H1 (cell line): ENCODE measurements around the gene ARMH2. TPM values are rescaled to one million over a fixed set of nuclear protein-coding genes. Genes with fewer than 3 reads are reported as not detected.

Source experiments
- CTCF ChIA-PET: fragments of 300-600 bp; sonication (Branson Sonifier 250); formaldehyde crosslinking; loops from one replicate; lab custom pipeline; 2021; ENCODE audit not compliant: partially characterized antibody; lab: Charles Lee
- POLR2A ChIA-PET: fragments of 300-600 bp; sonication (Branson Sonifier 250); formaldehyde crosslinking; loops from one replicate; lab custom pipeline; 2021; ENCODE audit warnings: inconsistent platforms; ENCODE audit not compliant: partially characterized antibody; lab: Charles Lee
- DNase-seq, 2 experiments: peaks; one replicate each; pipeline versions ENCODE4 v3.0.0 to v3.0.0-alpha.2; 2010 to 2022; ENCODE audit warnings: low spot score in 2 of 2, low read depth in 1 of 2, mixed read lengths in 1 of 2
- FAIRE-seq: peaks from 2 replicates; lab custom pipeline; 2011; peaks lifted over from hg19 to GRCh38; lab: Jason Lieb, UNC
- H2AFZ ChIP-seq: 2 replicates; pipeline ENCODE4 v1.8.1; 2012; ENCODE audit warnings: low read length, inconsistent platforms
- H2AK5ac ChIP-seq: 2 replicates; pipeline ENCODE4 v1.6.1; 2013; ENCODE audit warnings: low read depth, low read length
- H2BK120ac ChIP-seq: replicated peaks from 2 replicates; pipeline ENCODE3; 2013; ENCODE audit warnings: low read depth, low read length, inconsistent platforms
- H2BK12ac ChIP-seq: 2 replicates; pipeline ENCODE4 v1.6.1; 2013; ENCODE audit warnings: low read depth, low read length
- H2BK15ac ChIP-seq: 2 replicates; pipeline ENCODE4 v1.6.1; 2013; ENCODE audit warnings: low read length
- H2BK20ac ChIP-seq: 2 replicates; pipeline ENCODE4 v1.6.1; 2013; ENCODE audit warnings: low read length
- H2BK5ac ChIP-seq: 2 replicates; pipeline ENCODE4 v1.6.1; 2013; ENCODE audit warnings: low read depth, low read length
- H3K14ac ChIP-seq: 2 replicates; pipeline ENCODE4 v1.6.1; 2013; ENCODE audit warnings: inconsistent platforms; ENCODE audit not compliant: insufficient read length
- H3K18ac ChIP-seq: 2 replicates; pipeline ENCODE4 v1.6.1; 2013; ENCODE audit warnings: low read length; ENCODE audit errors: extremely low read depth
- H3K23ac ChIP-seq: 2 replicates; pipeline ENCODE4 v1.6.1; 2013; ENCODE audit warnings: inconsistent platforms; ENCODE audit not compliant: insufficient read length
- H3K23me2 ChIP-seq: 2 replicates; pipeline ENCODE4 v1.6.1; 2013; ENCODE audit warnings: low read depth, low read length
- H3K27ac ChIP-seq: 2 replicates; pipeline ENCODE4 v1.6.1; 2011; ENCODE audit warnings: low read depth, low read length, inconsistent platforms
- H3K27me3 ChIP-seq, 4 experiments: replicated peaks in 1 of 4; 1 replicate in 1 of 4; 2 replicates in 3 of 4; pipeline versions ENCODE4 v1.6.1 to v1.8.1; 2011 to 2013; ENCODE audit warnings: low read length in 3 of 4, mild to moderate bottlenecking in 3 of 4, inconsistent platforms in 2 of 4, mixed read lengths in 2 of 4, moderate library complexity in 1 of 4; ENCODE audit not compliant: control insufficient read depth in 3 of 4, insufficient read depth in 3 of 4; ENCODE audit errors: extremely low read depth in 1 of 4
- H3K36me3 ChIP-seq, 4 experiments: 2 replicates each; pipeline versions ENCODE4 v1.6.1 to v1.8.1; 2011 to 2013; ENCODE audit warnings: mild to moderate bottlenecking in 4 of 4, low read length in 3 of 4, moderate library complexity in 2 of 4, control low read depth in 1 of 4, inconsistent platforms in 1 of 4; ENCODE audit not compliant: insufficient read depth in 4 of 4, control insufficient read depth in 2 of 4
- H3K4ac ChIP-seq: replicated peaks from 2 replicates; pipeline ENCODE3; 2013; ENCODE audit warnings: low read length, low read depth, mixed read lengths, inconsistent platforms; ENCODE audit not compliant: insufficient read length
- H3K4me1 ChIP-seq, 4 experiments: replicated peaks in 1 of 4; 1 replicate in 1 of 4; 2 replicates in 3 of 4; pipeline versions ENCODE4 v1.6.1 to v1.8.1; 2011 to 2013; ENCODE audit warnings: low read length in 3 of 4, inconsistent platforms in 2 of 4, mixed read lengths in 1 of 4; ENCODE audit not compliant: insufficient read depth in 4 of 4, control insufficient read depth in 3 of 4
- H3K4me2 ChIP-seq, 2 experiments: 2 replicates each; pipeline versions ENCODE4 v1.6.1 to v1.8.1; 2011 to 2013; ENCODE audit warnings: low read depth in 2 of 2, low read length in 2 of 2, control low read depth in 1 of 2, inconsistent platforms in 1 of 2, mild to moderate bottlenecking in 1 of 2; ENCODE audit not compliant: insufficient read depth in 1 of 2
- H3K4me3 ChIP-seq, 4 experiments: fragments of 200-600, 300-600 bp in 1 of 4; sonication (generic), shearing (Covaris generic), sonication (Bioruptor Twin) in 1 of 4; 2 replicates each; pipeline versions ENCODE4 v1.5.1 to v1.8.1; 2011 to 2016; ENCODE audit warnings: low read length in 4 of 4, low read depth in 3 of 4, control low read depth in 2 of 4, inconsistent platforms in 2 of 4, mild to moderate bottlenecking in 2 of 4, mixed read lengths in 1 of 4, moderate library complexity in 1 of 4; ENCODE audit not compliant: insufficient read depth in 2 of 4; ENCODE audit errors: extremely low read depth in 1 of 4
- H3K56ac ChIP-seq: replicated peaks from 2 replicates; pipeline ENCODE3; 2013; ENCODE audit warnings: low read depth, mild to moderate bottlenecking, mixed read lengths, low read length, inconsistent platforms; ENCODE audit not compliant: insufficient read length
- H3K79me1 ChIP-seq: 2 replicates; pipeline ENCODE4 v1.6.1; 2013; ENCODE audit warnings: low read depth, low read length, control low read depth
- H3K79me2 ChIP-seq, 2 experiments: 2 replicates each; pipeline versions ENCODE4 v1.6.1 to v1.8.1; 2012 to 2013; ENCODE audit warnings: low read length in 2 of 2, mild to moderate bottlenecking in 2 of 2, inconsistent platforms in 1 of 2; ENCODE audit not compliant: insufficient read depth in 2 of 2, control insufficient read depth in 1 of 2
- H3K9ac ChIP-seq, 4 experiments: replicated peaks in 1 of 4; 1 replicate in 1 of 4; 2 replicates in 3 of 4; pipeline versions ENCODE4 v1.6.1 to v1.8.1; 2011 to 2013; ENCODE audit warnings: low read depth in 3 of 4, low read length in 3 of 4, control low read depth in 2 of 4, mild to moderate bottlenecking in 2 of 4, moderate library complexity in 2 of 4, inconsistent platforms in 1 of 4; ENCODE audit errors: extremely low read depth in 1 of 4
- H3K9me3 ChIP-seq, 2 experiments: 2 replicates each; pipeline versions ENCODE4 v1.6.1 to v1.8.1; 2012 to 2013; ENCODE audit warnings: mild to moderate bottlenecking in 2 of 2, moderate library complexity in 2 of 2, control low read depth in 1 of 2, inconsistent platforms in 1 of 2, low read depth in 1 of 2, low read length in 1 of 2, mixed read lengths in 1 of 2; ENCODE audit not compliant: insufficient read depth in 2 of 2
- H4K20me1 ChIP-seq, 2 experiments: replicated peaks in 1 of 2; 2 replicates each; pipeline versions ENCODE3 to v1.8.1; 2011 to 2013; ENCODE audit warnings: inconsistent platforms in 2 of 2, low read length in 2 of 2, mild to moderate bottlenecking in 1 of 2; ENCODE audit not compliant: insufficient read depth in 2 of 2, control insufficient read depth in 1 of 2
- H4K5ac ChIP-seq: 2 replicates; pipeline ENCODE4 v1.6.1; 2013; ENCODE audit warnings: low read length, low read depth, mixed read lengths, inconsistent platforms; ENCODE audit not compliant: insufficient read length
- H4K8ac ChIP-seq: 2 replicates; pipeline ENCODE4 v1.8.0; 2013; ENCODE audit warnings: mild to moderate bottlenecking, moderate library complexity, low read length, inconsistent platforms; ENCODE audit not compliant: insufficient read depth; ENCODE audit errors: extremely low read depth
- H4K91ac ChIP-seq: replicated peaks from 2 replicates; pipeline ENCODE3; 2013; ENCODE audit warnings: low read length, mixed read lengths, inconsistent platforms; ENCODE audit not compliant: insufficient read length
- ATF3 ChIP-seq: IDR thresholded peaks from 2 replicates; pipeline ENCODE4 v1.6.1; 2011; ENCODE audit warnings: low read depth, mild to moderate bottlenecking, low read length; ENCODE audit not compliant: insufficient read depth
- CEBPB ChIP-seq: IDR thresholded peaks from 2 replicates; pipeline ENCODE4 v1.6.1; 2012; ENCODE audit warnings: low read depth, low read length
- EGR1 ChIP-seq: IDR thresholded peaks from 2 replicates; pipeline ENCODE4 v1.6.1; 2011; ENCODE audit warnings: low read depth, low read length, borderline replicate concordance
- SIN3A ChIP-seq, 2 experiments: IDR thresholded peaks in 1 of 2; conservative IDR thresholded peaks in 1 of 2; 2 replicates each; pipeline ENCODE4 v1.6.1; 2011 to 2012; ENCODE audit warnings: low read length in 2 of 2, improper control_type of control experiment in 1 of 2, low read depth in 1 of 2, mild to moderate bottlenecking in 1 of 2
- TEAD4 ChIP-seq: IDR thresholded peaks from 2 replicates; pipeline ENCODE4 v1.6.1; 2012; ENCODE audit warnings: low read depth, low read length, inconsistent platforms, mixed read lengths
- ZNF274 ChIP-seq: IDR thresholded peaks from 2 replicates; pipeline ENCODE4 v1.7.0; 2012; ENCODE audit warnings: low read length, borderline replicate concordance; ENCODE audit errors: extremely low read depth
- WGBS, 2 experiments: shearing (Covaris generic) in 1 of 2; methylation state at CpG; one replicate each; pipeline versions ENCODE4 v1.1.6 to v1.1.7; 2013 to 2015; ENCODE audit warnings: low lambda C conversion rate in 2 of 2, mixed read lengths in 2 of 2, inconsistent platforms in 1 of 2, low coverage in 1 of 2, missing lambda C conversion rate in 1 of 2; ENCODE audit not compliant: insufficient replicate concordance in 2 of 2, insufficient coverage in 1 of 2, insufficient read length in 1 of 2; ENCODE audit errors: extremely low coverage in 1 of 2, missing lambda C conversion rate in 1 of 2; 5-methylcytosine and 5-hydroxymethylcytosine counted together
- polyA plus RNA-seq, 7 experiments: library from polyadenylated mRNA; depleted of rRNA in 3 of 7; stranded (reverse) in 5 of 7; unstranded in 2 of 7; fragments of >200 nt in 5 of 7; fragments of 200-250 nt in 2 of 7; gene quantifications; 1 replicate in 5 of 7; 2 replicates in 1 of 7; 4 replicates in 1 of 7; pipeline versions ENCODE4 v1.2.1 to v1.2.3, GENCODE V29; 2011 to 2013; ENCODE audit warnings: missing spikeins in 2 of 7, mixed read lengths in 2 of 7
- total RNA-seq: library from RNA; stranded (reverse); fragmentation: NEBNext Ultra II Directional; extraction: Animal tissue kit (Norgen Biotek cat#: 25700); gene quantifications from 2 replicates; pipeline ENCODE4 v1.2.1, GENCODE V29; 2021

ARMH2 gene
- total and polyA plus RNA-seq, 2 of the 8 experiments (the other 6 are each of a cell fraction or from before 2014, with no cell fraction given): not detected

GRCh38 chr6:24824142-24824938 lies 25.6 kb upstream of the ARMH2 start:
- H3K27ac ChIP-seq: no peak overlapping the region
- no peak overlapping the region for H4K8ac ChIP-seq
- no peak overlapping the region for H2BK12ac ChIP-seq
- no peak overlapping the region for H2BK5ac ChIP-seq
- no peaks in the 10 kb centered on the region for H4K20me1 ChIP-seq
- WGBS, 2 experiments: 90% methylated on average over 6 of the region's 6 CpGs; no CpG with 5 or more reads in 1 of the 2 experiments
- no peak overlapping the region for H4K5ac ChIP-seq
- no peak for TF ChIP-seq ATF3
- TF ChIP-seq TEAD4: no peak
- no peak for TF ChIP-seq CEBPB
- TF ChIP-seq SIN3A (conservative IDR thresholded peaks at IDR 0.05 in 1 of 2, IDR thresholded peaks at IDR 0.05 in 1 of 2; ENCODE audit: low read depth in 1 of 2, low read length in 2 of 2): no peak
- no peak for TF ChIP-seq ZNF274
- no peak for TF ChIP-seq EGR1
- H3K9ac ChIP-seq: no peak overlapping the region
- no peak overlapping the region for H3K23ac ChIP-seq
- ChIA-PET CTCF (interaction anchor here (1.2 to 1.8 kb wide), 3 partner anchors 14 to 203 kb away, joined by 3 to 5 read pairs (median 3); no protein-coding TSS in a partner anchor), POLR2A (no interaction called here)
- H2BK120ac ChIP-seq: no peak overlapping the region
- no peak overlapping the region for H3K56ac ChIP-seq
- H3K4me2 ChIP-seq: no peak overlapping the region
- no peaks in the 10 kb centered on the region for H3K9me3 ChIP-seq
- no peak for FAIRE-seq
- no peak overlapping the region for H2BK20ac ChIP-seq
- no peak overlapping the region for H3K14ac ChIP-seq
- H2AK5ac ChIP-seq: no peak overlapping the region
- H3K4me3 ChIP-seq: no peak overlapping the region
- no peaks in the 10 kb centered on the region for H3K79me1 ChIP-seq
- H3K4ac ChIP-seq: no peak overlapping the region
- H2AFZ ChIP-seq: no peak overlapping the region
- H3K18ac ChIP-seq: no peak overlapping the region
- no peak overlapping the region for H2BK15ac ChIP-seq
- H3K23me2 ChIP-seq: no peaks in the 10 kb centered on the region; the same call in 1 of the 2 replicates
- H3K4me1 ChIP-seq: 0 out of 7 replicates have a peak, but pooled peaks cover 0 to 2% (median 0%) of the 10 kb centered on the region in 4 experiments
- no peaks in the 10 kb centered on the region for H3K79me2 ChIP-seq
- peaks cover 0 to 2% (median under 1%) of the 10 kb centered on the region in 4 experiments; a peak in 3 of 8 replicates for H3K36me3 ChIP-seq
- H4K91ac ChIP-seq: no peak overlapping the region
- no peak for DNase-seq
- H3K27me3 ChIP-seq: no peaks in the 10 kb centered on the region
